Osteoblast (primary cell): Measurements from ENCODE around the gene FAM168B. TPM values are rescaled to one million over a fixed set of nuclear protein-coding genes. Genes with fewer than 3 reads are reported as not detected.
A peak's percentile ranks its signal among the peaks of the same experiment; 100 is the strongest.

Experiments
- DNase-seq: peaks from one replicate; pipeline ENCODE4 v3.0.0; 2011; ENCODE audit warnings: low spot score, mixed read lengths; ENCODE audit not compliant: insufficient read length; ENCODE audit errors: missing footprints
- H2AFZ ChIP-seq: 2 replicates; pipeline ENCODE4 v1.6.0; 2011; ENCODE audit warnings: mild to moderate bottlenecking, low read length
- H3K27ac ChIP-seq: 2 replicates; pipeline ENCODE4 v1.5.1; 2011; ENCODE audit warnings: mild to moderate bottlenecking, low read depth, low read length, moderate library complexity
- H3K27me3 ChIP-seq: 2 replicates; pipeline ENCODE4 v1.6.0; 2012; ENCODE audit warnings: mild to moderate bottlenecking, control low read depth, inconsistent platforms, low read length, moderate library complexity; ENCODE audit not compliant: insufficient read depth
- H3K36me3 ChIP-seq: 2 replicates; pipeline ENCODE4 v1.5.1; 2011; ENCODE audit warnings: mild to moderate bottlenecking, low read length, control low read depth, moderate library complexity; ENCODE audit not compliant: insufficient read depth
- H3K4me1 ChIP-seq: 2 replicates; pipeline ENCODE4 v1.5.1; 2011; ENCODE audit warnings: mild to moderate bottlenecking, low read length, control low read depth, moderate library complexity; ENCODE audit not compliant: insufficient read depth
- H3K4me2 ChIP-seq: 2 replicates; pipeline ENCODE4 v1.6.0; 2011; ENCODE audit warnings: mild to moderate bottlenecking, low read length; ENCODE audit not compliant: insufficient read depth
- H3K4me3 ChIP-seq: fragments of 200-600 bp; sonication (generic); 3 replicates; pipeline ENCODE4 v1.5.1; 2012; ENCODE audit warnings: mild to moderate bottlenecking, low read length, inconsistent platforms; ENCODE audit not compliant: insufficient read depth
- H3K79me2 ChIP-seq: 2 replicates; pipeline ENCODE4 v1.6.0; 2012; ENCODE audit warnings: mild to moderate bottlenecking, low read length, control low read depth, inconsistent platforms; ENCODE audit not compliant: insufficient read depth
- H3K9me3 ChIP-seq: 2 replicates; pipeline ENCODE4 v1.5.1; 2011; ENCODE audit warnings: low read depth, low read length, control low read depth
- H4K20me1 ChIP-seq: 2 replicates; pipeline ENCODE4 v1.6.0; 2012; ENCODE audit warnings: mild to moderate bottlenecking, low read length, control low read depth; ENCODE audit not compliant: insufficient read depth
- CTCF ChIP-seq: IDR thresholded peaks from 2 replicates; pipeline ENCODE4 v1.5.1; 2011; ENCODE audit warnings: mild to moderate bottlenecking, low read depth, low read length, moderate library complexity; ENCODE audit errors: extremely low read depth
- total RNA-seq: library from RNA; depleted of rRNA; stranded (reverse); fragments of >200 nt; gene quantifications from 2 replicates; pipeline ENCODE4 v1.2.3, GENCODE V29; 2012

The FAM168B gene
- total RNA-seq, 1 donor: 117 TPM

GRCh38 chr2:131047920-131048560, 45.2 kb downstream of the FAM168B start:
- Histone ChIP-seq H4K20me1 (peaks cover 11% of the 10 kb centered on the region), H3K4me3 (no peak overlapping the region), H3K9me3 (no peaks in the 10 kb centered on the region), H3K4me1 (no peaks in the 10 kb centered on the region), H3K36me3 (peaks cover 42% of the 10 kb centered on the region), H3K4me2 (no peak overlapping the region), H3K79me2 (peaks cover 19% of the 10 kb centered on the region), H3K27ac (no peak overlapping the region), H3K27me3 (no peaks in the 10 kb centered on the region), H2AFZ (no peak overlapping the region)
- no peak for TF ChIP-seq CTCF
- DNase-seq: peak; percentile 43

- H3K4me1 ChIP-seq: no peaks in the 10 kb centered on the region
- H4K20me1 ChIP-seq: peaks cover 9% of the 10 kb centered on the region
- no peaks in the 10 kb centered on the region for H3K27me3 ChIP-seq
- H3K9me3 ChIP-seq: no peaks in the 10 kb centered on the region
- H3K36me3 ChIP-seq: peaks cover 33% of the 10 kb centered on the region
- H3K79me2 ChIP-seq: peaks cover 10% of the 10 kb centered on the region
- H3K4me2 ChIP-seq: no peak overlapping the region
- H3K4me3 ChIP-seq: no peak overlapping the region
- DNase-seq: peak; percentile 81
- H2AFZ ChIP-seq: no peak overlapping the region
- no peak overlapping the region for H3K27ac ChIP-seq
- no peak for TF ChIP-seq CTCF
Observed at GRCh38 chr2:131046918-131047652, 46.2 kb downstream of the FAM168B start.

GRCh38 chr2:131046028-131046917, 47.0 kb downstream of the FAM168B start:
- Histone ChIP-seq H4K20me1 (peaks cover 11% of the 10 kb centered on the region), H3K4me1 (no peaks in the 10 kb centered on the region), H3K27ac (no peak overlapping the region), H3K4me2 (no peak overlapping the region), H3K4me3 (no peak overlapping the region), H2AFZ (no peak overlapping the region), H3K27me3 (no peaks in the 10 kb centered on the region), H3K36me3 (peaks cover 27% of the 10 kb centered on the region), H3K9me3 (no peaks in the 10 kb centered on the region), H3K79me2 (peaks cover 6% of the 10 kb centered on the region)
- DNase-seq: peak; percentile 41
- TF ChIP-seq CTCF: no peak
